Measurements from ENCODE around the gene MT4.
A peak's percentile ranks its signal among the peaks of the same experiment; 100 is the strongest.

MT4 gene

DNA sequence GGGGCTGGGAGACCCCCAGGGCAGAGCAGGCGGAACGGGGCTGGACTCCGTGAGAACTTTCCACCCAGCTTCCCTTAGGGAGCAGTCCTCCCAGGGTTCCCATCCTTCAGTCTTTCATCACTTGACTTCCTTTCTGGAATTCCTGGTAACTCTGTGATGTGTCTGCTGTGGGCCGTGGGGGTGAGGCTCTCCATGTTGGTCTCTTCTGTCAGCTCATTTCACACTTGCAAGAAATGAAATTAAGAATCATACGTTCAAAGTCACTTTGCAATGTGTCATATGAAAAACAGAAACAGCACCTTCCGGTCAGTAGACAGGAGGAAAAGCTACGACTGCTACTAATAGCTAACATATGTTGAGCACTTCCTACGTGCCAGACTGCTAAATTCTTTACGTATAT, 39.6 kb upstream of the MT4 start:
- no peak overlapping the region for H3K27ac ChIP-seq
- TF ChIP-seq, protein P1, sequence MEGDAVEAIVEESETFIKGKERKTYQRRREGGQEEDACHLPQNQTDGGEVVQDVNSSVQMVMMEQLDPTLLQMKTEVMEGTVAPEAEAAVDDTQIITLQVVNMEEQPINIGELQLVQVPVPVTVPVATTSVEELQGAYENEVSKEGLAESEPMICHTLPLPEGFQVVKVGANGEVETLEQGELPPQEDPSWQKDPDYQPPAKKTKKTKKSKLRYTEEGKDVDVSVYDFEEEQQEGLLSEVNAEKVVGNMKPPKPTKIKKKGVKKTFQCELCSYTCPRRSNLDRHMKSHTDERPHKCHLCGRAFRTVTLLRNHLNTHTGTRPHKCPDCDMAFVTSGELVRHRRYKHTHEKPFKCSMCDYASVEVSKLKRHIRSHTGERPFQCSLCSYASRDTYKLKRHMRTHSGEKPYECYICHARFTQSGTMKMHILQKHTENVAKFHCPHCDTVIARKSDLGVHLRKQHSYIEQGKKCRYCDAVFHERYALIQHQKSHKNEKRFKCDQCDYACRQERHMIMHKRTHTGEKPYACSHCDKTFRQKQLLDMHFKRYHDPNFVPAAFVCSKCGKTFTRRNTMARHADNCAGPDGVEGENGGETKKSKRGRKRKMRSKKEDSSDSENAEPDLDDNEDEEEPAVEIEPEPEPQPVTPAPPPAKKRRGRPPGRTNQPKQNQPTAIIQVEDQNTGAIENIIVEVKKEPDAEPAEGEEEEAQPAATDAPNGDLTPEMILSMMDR (conservative IDR thresholded peaks at IDR 0.05; ENCODE audit: low read depth) = no peak
- DNase-seq (ENCODE audit: low spot score) = no peak
- ChIA-PET CTCF (interaction anchor here (0.6 kb wide), 1 partner anchor 39 kb away, joined by 3 read pairs; no protein-coding TSS in a partner anchor), POLR2A (ENCODE audit: low non-redundant PET) (no interaction called here)

DNA sequence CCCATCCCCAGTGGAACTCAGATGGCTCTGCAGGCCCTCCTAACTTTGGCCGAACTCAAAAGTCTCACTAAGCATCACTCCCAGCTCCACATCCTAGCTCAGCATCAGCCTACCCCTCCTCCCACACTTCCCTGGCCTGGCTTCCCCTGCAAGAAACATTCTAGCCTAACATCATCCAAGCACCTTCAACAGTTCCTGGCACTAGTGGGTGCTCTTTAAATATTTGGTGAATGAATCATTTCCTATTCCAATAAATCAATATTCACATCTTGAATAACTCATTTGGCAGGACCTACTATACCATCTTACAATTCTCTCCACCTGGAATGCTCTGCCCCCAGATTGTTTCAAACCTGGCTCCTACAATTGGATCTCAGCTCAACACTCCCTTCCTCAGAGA, 34.0 kb upstream of the MT4 start:
- TF ChIP-seq, protein P1 (conservative IDR thresholded peaks at IDR 0.05; ENCODE audit: low read depth) = no peak
- peak overlapping the region; percentile 38; the same call in 1 of the 2 replicates for H3K27ac ChIP-seq
- DNase-seq (ENCODE audit: low spot score) = peak; percentile 35
- ChIA-PET CTCF (interaction anchor here (0.5 to 0.9 kb wide), 2 partner anchors 73 to 91 kb away, joined by 3 to 4 read pairs; no protein-coding TSS in a partner anchor), POLR2A (ENCODE audit: low non-redundant PET) (no interaction called here)

DNA sequence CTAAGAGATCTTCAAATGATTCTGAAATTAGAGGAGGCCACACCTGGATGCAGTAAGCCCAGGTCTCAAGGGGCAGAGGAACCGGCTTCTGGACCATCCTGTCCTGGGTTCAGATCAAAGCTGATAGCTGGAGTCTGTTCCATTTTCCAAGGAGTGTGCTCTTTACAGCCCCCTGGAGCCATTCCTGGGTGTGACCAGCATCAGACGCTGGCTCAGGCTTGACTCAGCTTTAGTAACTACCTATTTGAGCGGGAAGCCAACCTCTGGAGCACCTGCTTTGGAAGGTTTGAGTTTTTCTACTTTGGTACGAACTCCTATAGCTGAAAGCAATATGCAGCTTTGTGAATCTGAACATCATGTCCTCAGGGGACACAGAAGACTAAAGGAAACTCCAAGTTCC, 32.2 kb upstream of the MT4 start:
- CTCF ChIA-PET = interaction anchor here (0.6 to 1.7 kb wide), 5 partner anchors 13 to 393 kb away, joined by 3 to 5 read pairs (median 3); no protein-coding TSS in a partner anchor
- POLR2A ChIA-PET (ENCODE audit: low non-redundant PET) = no interaction called here
- DNase-seq (ENCODE audit: low spot score) = peak; percentile 33

DNA sequence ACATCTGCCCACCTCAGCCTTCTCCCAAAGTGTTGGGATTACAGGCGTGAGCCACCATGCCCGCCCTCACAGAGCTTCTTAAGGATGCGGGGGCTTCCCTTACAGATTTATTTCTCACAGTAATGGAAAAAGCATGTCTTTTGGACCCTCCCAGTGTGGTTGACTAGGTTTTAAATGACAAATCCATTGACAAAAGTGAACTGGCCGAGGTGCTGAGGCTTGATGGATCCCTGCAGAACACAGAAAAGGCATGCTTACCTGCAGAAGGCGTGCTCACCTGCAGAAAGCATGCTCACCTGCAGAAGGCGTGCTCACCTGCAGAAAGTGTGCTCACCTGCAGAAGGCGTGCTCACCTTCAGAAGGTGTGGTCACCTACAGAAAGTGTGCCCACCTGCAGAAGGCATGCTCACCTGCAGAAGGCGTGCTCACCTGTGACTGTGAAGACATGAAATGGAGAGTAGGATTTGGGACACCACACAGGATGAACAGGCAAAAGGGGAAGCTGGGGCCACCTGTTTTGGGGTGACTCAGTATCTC, 30.0 kb upstream of the MT4 start:
- ChIA-PET POLR2A (ENCODE audit: low non-redundant PET) (no interaction called here), CTCF (interaction anchor here (0.6 kb wide), 1 partner anchor 72 kb away, joined by 4 read pairs; no protein-coding TSS in a partner anchor)
- TF ChIP-seq, protein P1 (conservative IDR thresholded peaks at IDR 0.05; ENCODE audit: low read depth) = no peak
- no peak for DNase-seq (ENCODE audit: low spot score)
- no peak overlapping the region for H3K27ac ChIP-seq

More for the DNA sequence above, 32.2 kb upstream of the MT4 start:
- no peak overlapping the region for H3K27ac ChIP-seq
- TF ChIP-seq, protein P1 (conservative IDR thresholded peaks at IDR 0.05; ENCODE audit: low read depth) = no peak

DNA sequence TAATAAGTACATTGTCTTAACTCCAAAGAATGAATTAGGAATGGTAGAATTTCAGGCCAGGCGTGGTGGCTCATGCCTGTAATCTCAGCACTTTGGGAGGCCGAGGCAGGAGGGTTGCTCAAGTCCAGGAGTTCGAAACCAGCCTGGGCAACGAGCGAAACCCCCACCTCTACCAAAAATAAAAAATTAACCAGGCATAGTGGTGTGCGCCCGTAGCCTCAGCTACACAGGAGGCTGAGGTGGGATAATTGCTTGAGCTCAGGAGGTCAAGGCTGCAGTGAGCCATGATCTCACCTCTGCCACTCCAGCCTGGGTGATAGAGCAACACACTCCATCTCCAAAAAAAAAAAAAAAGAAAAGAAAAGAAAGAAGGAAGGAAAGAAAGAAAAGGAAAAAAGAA, 26.5 kb upstream of the MT4 start:
- DNase-seq (ENCODE audit: low spot score) = no peak
- TF ChIP-seq, protein P1 (conservative IDR thresholded peaks at IDR 0.05; ENCODE audit: low read depth) = no peak
- POLR2A ChIA-PET (ENCODE audit: low non-redundant PET) = no interaction called here
- CTCF ChIA-PET = no interaction called here
- no peak overlapping the region for H3K27ac ChIP-seq

DNA sequence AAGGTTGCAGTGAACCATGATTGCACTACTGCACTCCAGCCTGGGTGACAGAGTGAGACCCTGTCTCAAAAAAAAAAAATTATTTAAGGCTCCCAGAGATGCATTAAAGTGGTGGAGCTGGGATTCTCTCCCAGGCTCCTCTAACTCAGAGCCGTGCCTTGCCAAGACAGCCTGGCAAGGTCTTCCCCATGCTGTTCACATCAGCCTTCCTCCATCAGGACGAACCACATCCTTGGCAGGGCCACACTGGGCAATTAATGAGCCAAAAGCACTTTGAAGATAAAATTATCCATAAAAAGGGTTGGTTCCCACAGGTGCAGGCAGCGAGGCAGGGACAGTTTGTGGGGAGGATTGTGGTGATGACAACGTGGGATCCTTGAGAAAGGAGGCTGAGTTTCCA, 25.2 kb upstream of the MT4 start:
- TF ChIP-seq, protein P1 (conservative IDR thresholded peaks at IDR 0.05; ENCODE audit: low read depth) = no peak
- ChIA-PET CTCF (no interaction called here), POLR2A (ENCODE audit: low non-redundant PET) (no interaction called here)
- no peak overlapping the region for H3K27ac ChIP-seq
- DNase-seq (ENCODE audit: low spot score) = no peak

All from RWPE1 (cell line).